Cardiac septum (tissue), 1 donor: ENCODE data around the gene KCNK5. TPM values are rescaled to one million over a fixed set of nuclear protein-coding genes. Genes with fewer than 3 reads are reported as not detected.

Experiments used
- DNase-seq: peaks from one replicate; pipeline ENCODE4 v3.0.0-alpha.2; 2020; ENCODE audit warnings: low spot score
- intact Hi-C: fragments of 100-400 bp; cut with DNase I; formaldehyde crosslinking; loops from one replicate; pipeline ENCODE4 v1.14.0; 2022
- total RNA-seq: library from RNA; stranded (reverse); fragmentation: NEBNext Ultra II Directional; extraction: Animal tissue kit (Norgen Biotek cat#: 25700); gene quantifications from one replicate; pipeline ENCODE4 v1.2.1, GENCODE V29; 2021
- donor health status: DM: no; HTN: no; CAD: no.

The KCNK5 gene
- total RNA-seq, 1 donor from 2014 or later: 0.19 TPM

GRCh38 chr6:39184906-39185580 lies 44.2 kb downstream of the KCNK5 start:
- intact Hi-C loops: no loop called here
- no peak for DNase-seq

GRCh38 chr6:39182604-39183003 lies 46.7 kb downstream of the KCNK5 start:
- no peak for DNase-seq
- intact Hi-C loops: no loop called here

- intact Hi-C loops: no loop called here
These were observed 47.4 kb downstream of the KCNK5 start for GRCh38 chr6:39181826-39182225.

GRCh38 chr6:39181333-39181732 lies 47.9 kb downstream of the KCNK5 start:
- DNase-seq: no peak
- intact Hi-C loops: no loop called here

More at GRCh38 chr6:39181826-39182225, 47.4 kb downstream of the KCNK5 start:
- DNase-seq: no peak

- intact Hi-C loops: no loop called here
- no peak for DNase-seq
These were observed 50.5 kb downstream of the KCNK5 start for GRCh38 chr6:39178804-39179203.

- no peak for DNase-seq
- intact Hi-C loops: no loop called here
These were observed 51.0 kb downstream of the KCNK5 start for GRCh38 chr6:39178235-39178634.

- no peak for DNase-seq
- intact Hi-C loops: no loop called here
These were observed 52.1 kb downstream of the KCNK5 start for GRCh38 chr6:39177130-39177529.

- peak; percentile 5 for DNase-seq
- intact Hi-C loops: no loop called here
These were observed 56.0 kb downstream of the KCNK5 start for GRCh38 chr6:39173270-39173669.

GRCh38 chr6:39172377-39172757 lies 56.9 kb downstream of the KCNK5 start:
- intact Hi-C loops: no loop called here
- DNase-seq: peak; percentile 57

GRCh38 chr6:39171489-39172376 lies 57.5 kb downstream of the KCNK5 start:
- intact Hi-C loops: no loop called here
- DNase-seq: peak; percentile 36

- intact Hi-C loops: no loop called here
- peak; percentile 15 for DNase-seq
These were observed 58.4 kb downstream of the KCNK5 start for GRCh38 chr6:39170860-39171259.

GRCh38 chr6:39170389-39170788 lies 58.9 kb downstream of the KCNK5 start:
- no peak for DNase-seq
- intact Hi-C loops: no loop called here

- peak; percentile 36 for DNase-seq
- intact Hi-C loops: loop anchor here (5.0 kb wide), 1 partner anchor 133 kb away; no protein-coding TSS in a partner anchor
These were observed 59.6 kb downstream of the KCNK5 start for GRCh38 chr6:39169448-39170344.

GRCh38 chr6:39167866-39168625 lies 61.2 kb downstream of the KCNK5 start:
- DNase-seq: peak; percentile 26
- intact Hi-C loops: loop anchor here (5.0 kb wide), 1 partner anchor 134 kb away; no protein-coding TSS in a partner anchor

- peak; percentile 57 for DNase-seq
- intact Hi-C loops: loop anchor here (5.0 kb wide), 1 partner anchor 135 kb away; no protein-coding TSS in a partner anchor
These were observed 62.0 kb downstream of the KCNK5 start for GRCh38 chr6:39167321-39167720.

- intact Hi-C loops: loop anchor here (5.0 kb wide), 1 partner anchor 135 kb away; no protein-coding TSS in a partner anchor
- DNase-seq: no peak
These were observed 62.4 kb downstream of the KCNK5 start for GRCh38 chr6:39166912-39167290.

- peak; percentile 89 for DNase-seq
- intact Hi-C loops: loop anchor here (5.0 kb wide), 1 partner anchor 136 kb away; no protein-coding TSS in a partner anchor
These were observed 62.9 kb downstream of the KCNK5 start for GRCh38 chr6:39166189-39166911.

- no peak for DNase-seq
- intact Hi-C loops: no loop called here
These were observed 71.8 kb downstream of the KCNK5 start for GRCh38 chr6:39157511-39157910.
